ENCODE data around the gene HIPK4.

The HIPK4 gene

GRCh38 chr19:40365613-40366401 lies 24.2 kb downstream of the HIPK4 start:
- peak; percentile 52 to 54 for DNase-seq (ENCODE audit: low read depth in 2 of 2)

DNA sequence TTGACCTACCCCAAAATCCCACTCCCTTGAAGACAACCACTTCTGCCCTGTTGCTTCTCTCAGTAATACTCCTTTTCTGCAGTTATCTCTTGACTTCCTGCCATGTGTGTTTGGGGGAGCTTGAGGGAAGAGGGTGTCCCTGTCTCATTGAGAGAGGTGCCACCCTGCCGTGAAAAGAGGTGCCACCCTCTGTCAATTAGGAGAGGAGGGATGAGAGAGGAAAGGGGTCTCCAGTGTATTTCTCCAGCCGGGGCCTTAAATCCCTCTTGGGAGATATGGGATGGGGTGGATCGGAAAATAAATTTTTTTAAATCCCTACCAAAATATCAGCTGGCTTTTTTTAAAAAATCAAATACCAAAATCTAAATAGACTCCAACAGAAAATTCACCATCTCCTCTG lies 25.0 kb downstream of the HIPK4 start:
- no peak for DNase-seq (ENCODE audit: low read depth in 2 of 2)

GRCh38 chr19:40363069-40363468 lies 26.9 kb downstream of the HIPK4 start:
- DNase-seq (ENCODE audit: low read depth in 2 of 2) = no peak

DNA sequence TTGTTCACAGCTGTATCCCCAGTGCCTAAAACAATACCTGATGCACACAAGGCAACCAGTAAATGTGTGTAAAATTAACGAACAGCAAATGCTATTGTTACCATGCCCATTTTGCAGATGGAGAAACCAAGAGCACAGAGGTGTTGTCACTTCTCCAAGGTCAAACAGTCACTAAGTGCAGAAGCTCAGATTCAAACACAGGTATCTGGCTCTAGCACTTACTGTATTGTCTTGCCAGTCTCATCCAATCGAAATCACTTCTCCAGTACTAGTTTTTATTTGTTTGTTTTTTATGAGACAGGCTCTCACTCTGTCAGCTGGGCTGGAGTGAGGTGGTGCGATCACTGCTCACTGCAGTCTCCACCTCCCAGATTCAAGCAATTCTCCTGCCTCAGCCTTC lies 27.8 kb downstream of the HIPK4 start:
- DNase-seq (ENCODE audit: low read depth in 2 of 2) = no peak

- no peak for DNase-seq (ENCODE audit: low read depth in 2 of 2)
Measured at GRCh38 chr19:40360708-40361241, 29.2 kb downstream of the HIPK4 start.

- no peak for DNase-seq (ENCODE audit: low read depth in 2 of 2)
Measured at GRCh38 chr19:40360020-40360707, 29.8 kb downstream of the HIPK4 start.

- no peak for DNase-seq (ENCODE audit: low read depth in 2 of 2)
Measured at GRCh38 chr19:40358773-40359172, 31.2 kb downstream of the HIPK4 start.

DNA sequence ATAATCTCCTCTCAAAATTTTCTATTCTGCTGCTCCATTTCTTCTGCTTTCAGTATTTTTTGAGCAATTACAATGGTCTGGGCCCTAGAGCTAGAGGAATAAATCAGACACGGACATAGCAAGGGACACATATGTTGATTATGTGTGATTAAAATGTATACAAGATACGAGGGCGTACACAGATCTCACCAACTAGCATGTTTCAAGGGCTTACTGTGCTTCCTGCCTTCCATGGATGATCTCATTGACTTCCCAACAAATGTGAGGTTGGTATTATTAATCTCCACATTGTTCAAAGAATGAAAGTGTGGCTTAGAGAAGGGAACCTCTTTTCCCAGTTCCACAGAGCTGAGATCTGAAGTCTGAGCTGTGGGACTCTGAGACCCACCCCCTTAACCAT lies 32.3 kb downstream of the HIPK4 start:
- no peak for DNase-seq (ENCODE audit: low read depth in 2 of 2)

GRCh38 chr19:40356681-40357595 lies 33.0 kb downstream of the HIPK4 start:
- no peak for DNase-seq (ENCODE audit: low read depth in 2 of 2)

- no peak for DNase-seq (ENCODE audit: low read depth in 2 of 2)
Measured at GRCh38 chr19:40355975-40356680, 33.9 kb downstream of the HIPK4 start.

GRCh38 chr19:40348961-40349507 lies 40.9 kb downstream of the HIPK4 start:
- no peak for DNase-seq (ENCODE audit: low read depth in 2 of 2)

GRCh38 chr19:40348125-40348913 lies 41.7 kb downstream of the HIPK4 start, which contains the start of the genes C19orf47 and PLD3:
C19orf47 (minus strand) TSS chr19:40348397; CDS start chr19:40341857, 6,540 bp downstream.
PLD3 (plus strand) TSS chr19:40348695; CDS start chr19:40366484, 17,789 bp downstream.
- peak; percentile 97 to 98 for DNase-seq (ENCODE audit: low read depth in 2 of 2)

GRCh38 chr19:40344422-40344821 lies 45.6 kb downstream of the HIPK4 start:
- DNase-seq (ENCODE audit: low read depth in 2 of 2) = no peak

DNA sequence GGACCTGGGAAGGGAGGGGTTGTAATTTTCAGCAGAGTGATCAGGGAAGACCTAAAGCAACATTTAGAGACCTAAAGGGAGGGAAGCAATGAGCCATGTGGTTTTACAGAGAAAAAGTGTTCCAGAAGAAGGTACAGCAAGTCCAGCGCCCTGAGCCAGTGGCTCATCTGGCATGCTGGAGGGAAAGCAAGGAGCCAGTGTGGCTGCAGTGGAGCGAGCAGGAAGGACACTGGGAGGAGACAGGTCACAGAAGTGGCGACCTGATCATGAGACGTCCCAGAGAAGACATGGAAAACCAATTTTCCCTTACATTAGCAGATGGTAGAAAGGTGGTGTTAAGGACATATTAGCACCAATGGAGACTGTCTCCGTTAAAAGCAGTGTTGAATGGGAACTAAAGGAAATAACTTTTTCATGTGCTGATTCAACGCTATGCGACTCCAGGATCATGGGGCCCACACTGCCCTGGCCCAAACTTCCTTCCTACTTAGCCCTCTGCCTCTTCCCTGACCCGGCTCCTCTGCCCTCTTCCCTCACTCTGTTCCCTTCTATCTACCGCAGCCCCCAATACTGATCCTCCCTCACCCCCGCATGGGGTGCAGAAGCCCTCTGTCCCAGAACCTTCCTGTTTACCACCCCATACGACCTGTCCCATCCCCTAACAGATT lies 47.2 kb downstream of the HIPK4 start:
- DNase-seq (ENCODE audit: low read depth in 2 of 2) = no peak

- no peak for DNase-seq (ENCODE audit: low read depth in 2 of 2)
Measured at GRCh38 chr19:40341601-40342482, 48.1 kb downstream of the HIPK4 start.

- DNase-seq (ENCODE audit: low read depth in 2 of 2) = no peak
Measured at GRCh38 chr19:40339018-40339728, 50.8 kb downstream of the HIPK4 start.

DNA sequence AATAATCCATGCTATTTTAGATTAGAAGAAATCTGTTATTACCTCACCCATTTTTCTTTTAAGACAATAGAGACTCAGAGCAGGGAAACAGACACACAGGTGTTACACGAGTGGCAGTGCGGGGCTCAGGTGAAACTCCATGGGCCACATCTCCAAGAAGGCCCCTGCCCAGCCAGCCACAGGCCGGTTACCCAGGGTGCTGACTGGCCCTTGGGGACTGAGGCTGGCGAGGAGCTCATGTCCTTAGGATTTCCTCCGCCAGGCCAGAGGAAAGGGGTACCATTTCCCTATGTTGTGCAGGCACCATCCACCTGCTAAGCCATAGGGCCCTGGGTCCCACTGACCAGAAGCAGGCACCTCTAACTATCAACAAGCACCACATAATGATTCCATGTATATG lies 52.4 kb downstream of the HIPK4 start:
- DNase-seq (ENCODE audit: low read depth in 2 of 2) = no peak

GRCh38 chr19:40337107-40337506 lies 52.9 kb downstream of the HIPK4 start:
- no peak for DNase-seq (ENCODE audit: low read depth in 2 of 2)
